Liver (tissue), 3 donors: ENCODE results near the gene TCTN2.

Source experiments
- CTCF ChIP-seq: fragments of 150-350 bp; IDR thresholded peaks from 2 replicates; pipeline ENCODE4 v1.5.1; 2017; ENCODE audit warnings: improper control_type of control experiment, low read depth, low read length; ENCODE audit not compliant: missing input control
- EGR1 ChIP-seq, 2 donors: IDR thresholded peaks; 2 replicates each; pipeline ENCODE4 v1.6.1; 2016 to 2018; ENCODE audit warnings: antibody characterized with exemption in 2 of 2, low read depth in 2 of 2
- donor health status: healthy.
- donor health status: healthy.

DNA sequence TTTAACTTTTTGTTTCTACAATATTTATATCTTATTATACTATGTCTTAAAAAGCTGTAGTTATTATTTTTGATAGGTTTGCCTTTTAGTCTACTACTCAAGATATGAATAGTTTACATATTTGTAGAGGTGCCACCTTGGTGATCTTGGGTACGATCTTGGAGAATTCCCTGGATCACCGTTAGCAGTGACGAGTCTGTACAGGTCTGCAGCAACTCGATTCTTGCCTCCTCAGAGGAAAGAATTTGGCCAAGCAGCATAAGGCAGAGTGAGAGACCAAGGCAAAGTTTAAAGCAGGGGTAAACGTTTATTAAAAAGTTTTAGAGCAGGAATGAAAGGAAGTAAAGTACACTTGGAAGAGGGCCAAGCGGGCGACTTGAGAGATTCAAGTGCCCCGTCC lies 3.1 kb upstream of the TCTN2 start:
- TF ChIP-seq CTCF (no peak), EGR1 (IDR thresholded peaks at IDR 0.05; ENCODE audit: low read depth in 2 of 2) (no peak)
